Testis (tissue), 3 donors: Measurements from ENCODE around the gene NPIPB8. TPM values are rescaled to one million over a fixed set of nuclear protein-coding genes. Genes with fewer than 3 reads are reported as not detected.
"Not testable (repeated sequence)": the region's sequence is repeated elsewhere in the genome, so short reads cannot be mapped to it uniquely, and the experiment has no call there.

Source experiments
- DNase-seq: peaks from one replicate; pipeline ENCODE4 v3.0.0-alpha.2; 2019
- H3K27ac ChIP-seq, 2 donors: fragments of 200-600 bp; sonication (generic); one replicate each; pipeline ENCODE4 v1.5.1; 2019
- H3K27me3 ChIP-seq: fragments of 200-600 bp; sonication (generic); one replicate; pipeline ENCODE4 v1.5.1; 2019
- H3K36me3 ChIP-seq: fragments of 200-600 bp; sonication (generic); one replicate; pipeline ENCODE4 v1.5.1; 2017; ENCODE audit warnings: low read depth; ENCODE audit errors: missing control alignments
- H3K4me1 ChIP-seq: fragments of 200-600 bp; sonication (generic); one replicate; pipeline ENCODE4 v1.5.1; 2019
- H3K4me3 ChIP-seq, 2 donors: fragments of 200-600 bp; sonication (generic); one replicate each; pipeline ENCODE4 v1.5.1; 2017 to 2019
- H3K9me3 ChIP-seq: fragments of 200-600 bp; sonication (generic); one replicate; pipeline ENCODE4 v1.5.1; 2017
- CTCF ChIP-seq, 3 experiments: fragments of 450-650 bp in 2 of 3; fragments of 200-600 bp in 1 of 3; sonication (generic) in 1 of 3; IDR thresholded peaks; one replicate each; pipeline ENCODE4 v1.5.1; 2016 to 2019; ENCODE audit warnings: antibody characterized with exemption in 3 of 3, mild to moderate bottlenecking in 2 of 3, moderate library complexity in 1 of 3
- POLR2A ChIP-seq: fragments of 450-650 bp; IDR thresholded peaks from one replicate; pipeline ENCODE4 v1.6.1; 2017; ENCODE audit warnings: antibody characterized with exemption, mild to moderate bottlenecking, moderate library complexity
- WGBS, 2 donors: methylation state at CpG; one replicate each; pipeline ENCODE4 v1.1.5; 2018; 5-methylcytosine and 5-hydroxymethylcytosine counted together
- intact Hi-C: fragments of 100-400 bp; cut with DNase I; formaldehyde crosslinking; loops from one replicate; pipeline ENCODE4 v1.15.1; 2023; ENCODE audit warnings: low total_unique reads
- polyA plus RNA-seq: library from polyadenylated mRNA; stranded (reverse); fragments of 350-450 nt; fragmentation: Illumina TruSeq; extraction: RNeasy Lipid Tissue Mini Kit (QIAGEN cat#74804); gene quantifications from one replicate; pipeline ENCODE4 v1.2.3, GENCODE V29; 2014; ENCODE audit warnings: low read depth, low replicate concordance; ENCODE audit not compliant: insufficient read depth
- total RNA-seq, 2 donors: library from RNA; depleted of rRNA; stranded (reverse); fragments of >200 nt; gene quantifications; one replicate each; pipeline ENCODE4 v1.2.3, GENCODE V29; 2016

Gene NPIPB8
- total and polyA plus RNA-seq, 3 donors from 2014 or later: 5.8 to 13.5 (median 11.5) TPM

GRCh38 chr16:28609631-28610594 is 28.0 kb upstream of the NPIPB8 start, which contains the start of gene SULT1A1:
TSS of gene SULT1A1 (minus strand) at chr16:28610044. CDS start at chr16:28608855, 1,189 bp downstream.
- Histone ChIP-seq H3K4me1 (peaks cover 17% of the 10 kb centered on the region), H3K9me3 (no peaks in the 10 kb centered on the region), H3K4me3 (no peak within 1 kb of the TSS), H3K27ac (peak within 1 kb of the TSS in 1 of 2 donors; percentile 45), H3K36me3 (no peaks in the 10 kb centered on the region), H3K27me3 (no peaks in the 10 kb centered on the region)
- intact Hi-C loops: no loop called here
- no peak for TF ChIP-seq CTCF (IDR thresholded peaks at IDR 0.05)
- TF ChIP-seq POLR2A: no peak
- DNase-seq: peak; percentile 50
- 44 to 49% methylated on average over 11 of the region's 11 CpGs for WGBS, 2 donors

- 71 to 77% methylated on average over 10 of the region's 10 CpGs for WGBS, 2 donors
- H3K27ac ChIP-seq: no peak overlapping the region
Measured at GRCh38 chr16:28610595-28611191, 27.2 kb upstream of the NPIPB8 start.

GRCh38 chr16:28612359-28613280 is 25.2 kb upstream of the NPIPB8 start:
- DNase-seq, H3K27ac ChIP-seq, H3K36me3 ChIP-seq, H3K4me3 ChIP-seq, intact Hi-C loops, H3K27me3 ChIP-seq, H3K9me3 ChIP-seq: not testable (repeated sequence)
- no CpG with 5 or more reads among the region's 17 CpGs for WGBS, 2 donors
- peaks cover 17% of the 10 kb centered on the region for H3K4me1 ChIP-seq

More at GRCh38 chr16:28610595-28611191, 27.2 kb upstream of the NPIPB8 start:
- H3K9me3 ChIP-seq: no peaks in the 10 kb centered on the region
- TF ChIP-seq POLR2A (no peak), CTCF (IDR thresholded peaks at IDR 0.05) (no peak)
- no peak for DNase-seq
- peaks cover 17% of the 10 kb centered on the region for H3K4me1 ChIP-seq
- no peaks in the 10 kb centered on the region for H3K36me3 ChIP-seq
- intact Hi-C loops: no loop called here
- H3K4me3 ChIP-seq: no peak overlapping the region
- no peaks in the 10 kb centered on the region for H3K27me3 ChIP-seq

- 48 to 50% methylated on average over 1 to 3 of the region's 26 CpGs for WGBS, 2 donors
Measured at GRCh38 chr16:28613912-28614311, 24.0 kb upstream of the NPIPB8 start.

GRCh38 chr16:28614561-28614960 is 23.3 kb upstream of the NPIPB8 start:
- intact Hi-C loops, H3K36me3 ChIP-seq, H3K9me3 ChIP-seq, DNase-seq, H3K4me3 ChIP-seq, H3K27ac ChIP-seq, H3K27me3 ChIP-seq: not testable (repeated sequence)
- WGBS, 2 donors: 77 to 81% methylated on average over 10 of the region's 16 CpGs
- peaks cover 11% of the 10 kb centered on the region for H3K4me1 ChIP-seq

More at GRCh38 chr16:28613912-28614311, 24.0 kb upstream of the NPIPB8 start:
- intact Hi-C loops, H3K27me3 ChIP-seq, DNase-seq, H3K9me3 ChIP-seq, H3K36me3 ChIP-seq, H3K27ac ChIP-seq, H3K4me3 ChIP-seq: not testable (repeated sequence)
- H3K4me1 ChIP-seq: peaks cover 17% of the 10 kb centered on the region
